GM12878 (cell line): ENCODE data around the gene CLBA1. TPM values are rescaled to one million over a fixed set of nuclear protein-coding genes. Genes with fewer than 3 reads are reported as not detected.
"Not testable (repeated sequence)": the region's sequence is repeated elsewhere in the genome, so short reads cannot be mapped to it uniquely, and the experiment has no call there.

Source experiments
- ATAC-seq: fragments of 200-7000 bp; cut with Tn5 transposase; 3 replicates; pipeline ENCODE4 v1.9.1; 2020; ENCODE audit warnings: mild to moderate bottlenecking, moderate library complexity
- BruUV-seq: library from RNA; stranded (reverse); fragments of 400-500 nt; replicated peaks from 2 replicates; lab custom pipeline; 2021; lab: Mats Ljungman, UMichigan
- CTCF ChIA-PET: fragments of 300-600 bp; sonication (Branson Sonifier 250); formaldehyde crosslinking; extraction: SDS; loops from one replicate; lab custom pipeline; 2021; ENCODE audit warnings: inconsistent platforms; lab: Yijun Ruan, JAX
- POLR2A ChIA-PET: fragments of 350-600 bp; formaldehyde crosslinking; extraction: SDS; loops from one replicate; lab custom pipeline; 2021; ENCODE audit warnings: inconsistent platforms; lab: Charles Lee
- RAD21 ChIA-PET: fragments of 300-600 bp; sonication (Branson Sonifier 250); formaldehyde crosslinking; loops from one replicate; lab custom pipeline; 2023; ENCODE audit warnings: antibody characterized with exemption; ENCODE audit not compliant: unreplicated experiment; lab: Charles Lee
- SMC1A ChIA-PET: fragments of 300-600 bp; sonication (Branson Sonifier 250); formaldehyde crosslinking; loops from one replicate; lab custom pipeline; 2023; ENCODE audit not compliant: unreplicated experiment, uncharacterized antibody; lab: Charles Lee
- DNase-seq: peaks from one replicate; pipeline ENCODE4 v3.0.0-alpha.2; 2011; ENCODE audit warnings: low read depth, low spot score
- FAIRE-seq: peaks from 3 replicates; lab custom pipeline; 2011; peaks lifted over from hg19 to GRCh38; lab: Jason Lieb, UNC
- H2AFZ ChIP-seq: 2 replicates; pipeline ENCODE4 v1.6.0; 2011; ENCODE audit warnings: low read depth, low read length, control low read depth; ENCODE audit not compliant: control insufficient read depth
- H3K27ac ChIP-seq: 2 replicates; pipeline ENCODE4 v1.5.1; 2011; ENCODE audit warnings: control low read depth; ENCODE audit not compliant: control insufficient read depth, insufficient read depth
- H3K27me3 ChIP-seq, 2 experiments: replicated peaks in 1 of 2; 2 replicates each; pipeline versions ENCODE4 v1.6.0 to v1.6.1; 2011; ENCODE audit warnings: low read length in 1 of 2; ENCODE audit not compliant: control insufficient read depth in 2 of 2, insufficient read depth in 2 of 2
- H3K36me3 ChIP-seq, 2 experiments: 2 replicates each; pipeline ENCODE4 v1.5.1; 2011; ENCODE audit warnings: low read length in 1 of 2; ENCODE audit not compliant: control insufficient read depth in 2 of 2, insufficient read depth in 2 of 2
- H3K4me1 ChIP-seq: 2 replicates; pipeline ENCODE4 v1.6.1; 2011; ENCODE audit warnings: mild to moderate bottlenecking, low read length, moderate library complexity, mixed read lengths; ENCODE audit not compliant: control insufficient read depth, insufficient read depth
- H3K4me2 ChIP-seq: 2 replicates; pipeline ENCODE4 v1.6.0; 2011; ENCODE audit warnings: control low read depth; ENCODE audit not compliant: control insufficient read depth, insufficient read depth
- H3K4me3 ChIP-seq: fragments of 200-600 bp; sonication (generic); 2 replicates; pipeline ENCODE4 v1.5.1; 2016
- H3K79me2 ChIP-seq: 2 replicates; pipeline ENCODE4 v1.6.0; 2011; ENCODE audit warnings: low read length; ENCODE audit not compliant: control insufficient read depth, insufficient read depth
- H3K9ac ChIP-seq: 2 replicates; pipeline ENCODE4 v1.8.0; 2011; ENCODE audit warnings: low read length, control low read depth, mixed read lengths; ENCODE audit not compliant: control insufficient read depth, insufficient read depth
- H3K9me3 ChIP-seq: replicated peaks from 3 replicates; pipeline ENCODE4 v1.5.1; 2011; ENCODE audit warnings: mild to moderate bottlenecking, low read length; ENCODE audit not compliant: control insufficient read depth, insufficient read depth
- H4K20me1 ChIP-seq: 2 replicates; pipeline ENCODE4 v1.6.0; 2011; ENCODE audit not compliant: control insufficient read depth, insufficient read depth
- BCL3 ChIP-seq: IDR thresholded peaks from 2 replicates; pipeline ENCODE4 v1.6.1; 2011; ENCODE audit warnings: borderline replicate concordance, low read depth, mild to moderate bottlenecking, moderate library complexity, low read length; ENCODE audit not compliant: insufficient read depth, poor library complexity, severe bottlenecking
- KAT2A ChIP-seq: conservative IDR thresholded peaks from 2 replicates; pipeline ENCODE4 v1.6.1; 2011; ENCODE audit warnings: low read depth, low read length; ENCODE audit not compliant: control insufficient read depth
- KDM1A ChIP-seq: fragments of 200-600 bp; sonication (generic); IDR thresholded peaks from 2 replicates; pipeline ENCODE4 v1.6.1; 2016; ENCODE audit warnings: borderline replicate concordance
- LARP7 ChIP-seq: fragments of 450-650 bp; IDR thresholded peaks from 2 replicates; pipeline ENCODE4 v1.6.1; 2017; ENCODE audit warnings: mild to moderate bottlenecking
- NR2C1 ChIP-seq: fragments of 450-650 bp; IDR thresholded peaks from 2 replicates; pipeline ENCODE4 v1.6.1; 2017; ENCODE audit warnings: antibody characterized with exemption, mild to moderate bottlenecking, moderate library complexity
- NRF1 ChIP-seq: conservative IDR thresholded peaks from 2 replicates; pipeline ENCODE4 v1.6.1; 2011; ENCODE audit warnings: mild to moderate bottlenecking, low read depth, low read length, improper control_type of control experiment
- POLR2AphosphoS5 ChIP-seq: IDR thresholded peaks from 2 replicates; pipeline ENCODE4 v1.6.1; 2011; ENCODE audit warnings: mild to moderate bottlenecking, low read length, inconsistent platforms
- RCOR1 ChIP-seq: conservative IDR thresholded peaks from 2 replicates; pipeline ENCODE4 v1.6.1; 2012; ENCODE audit warnings: low read depth, low read length, improper control_type of control experiment
- RELA ChIP-seq: fragments of 450-650 bp; IDR thresholded peaks from 2 replicates; pipeline ENCODE4 v1.8.0; 2014; ENCODE audit warnings: borderline replicate concordance; ENCODE audit not compliant: partially characterized antibody
- STAT3 ChIP-seq: IDR thresholded peaks from 2 replicates; pipeline ENCODE4 v1.6.1; 2011; ENCODE audit warnings: low read depth, low read length, improper control_type of control experiment
- SUZ12 ChIP-seq: fragments of 200-600 bp; sonication (generic); IDR thresholded peaks from one replicate; pipeline ENCODE4 v1.6.1; 2018; ENCODE audit warnings: antibody characterized with exemption, mild to moderate bottlenecking; ENCODE audit not compliant: unreplicated experiment
- ZNF217 ChIP-seq: fragments of 450-650 bp; IDR thresholded peaks from 2 replicates; pipeline ENCODE4 v1.6.1; 2017; ENCODE audit warnings: antibody characterized with exemption, mild to moderate bottlenecking
- WGBS: methylation state at CpG from one replicate; pipeline ENCODE4 v1.1.6; 2016; ENCODE audit warnings: low lambda C conversion rate; ENCODE audit not compliant: insufficient replicate concordance, insufficient coverage; ENCODE audit errors: missing lambda C conversion rate; 5-methylcytosine and 5-hydroxymethylcytosine counted together
- in situ Hi-C: fragments of 300-500 bp; cut with MboI; formaldehyde crosslinking; loops from 9 replicates; pipeline ENCODE4 v1.14.3; 2018; ENCODE audit warnings: mixed read lengths
- intact Hi-C: fragments of 100-400 bp; cut with micrococcal nuclease; formaldehyde crosslinking; loops from one replicate; pipeline ENCODE4 v1.14.2; 2022; ENCODE audit not compliant: unreplicated experiment
- polyA plus RNA-seq, 11 experiments: library from polyadenylated mRNA; depleted of rRNA in 4 of 11; unstranded in 6 of 11; stranded (reverse) in 5 of 11; fragments of >200 nt; fragmentation: Nextera tagmentation in 4 of 11; fragmentation: Illumina TruSeq in 1 of 11; extraction: Ambion mirVana in 4 of 11; extraction: Trizol in 1 of 11; gene quantifications; 1 replicate in 1 of 11; 2 replicates in 10 of 11; pipeline versions ENCODE4 v1.2.1 to v1.2.3, GENCODE V29; 2011 to 2016; ENCODE audit warnings: inconsistent platforms in 2 of 11, missing spikeins in 2 of 11, low read depth in 1 of 11
- total RNA-seq, 4 experiments: library from RNA; depleted of rRNA in 3 of 4; stranded (reverse); fragments of >200 nt in 3 of 4; fragmentation: Illumina TruSeq in 1 of 4; extraction: Trizol in 1 of 4; gene quantifications; 2 replicates each; pipeline versions ENCODE4 v1.2.1 to v1.2.3, GENCODE V29; 2013 to 2021
- TF ChIP-seq, protein P1 (sequence below): IDR thresholded peaks from 2 replicates; pipeline ENCODE4 v1.6.1; 2012; ENCODE audit warnings: low read length, inconsistent platforms

Gene CLBA1
- total and polyA plus RNA-seq, 10 of the 15 experiments (the other 5 are each of a cell fraction or from before 2014, with no cell fraction given): 0.07 to 1.1 (median 0.62) TPM; not detected in 1

DNA sequence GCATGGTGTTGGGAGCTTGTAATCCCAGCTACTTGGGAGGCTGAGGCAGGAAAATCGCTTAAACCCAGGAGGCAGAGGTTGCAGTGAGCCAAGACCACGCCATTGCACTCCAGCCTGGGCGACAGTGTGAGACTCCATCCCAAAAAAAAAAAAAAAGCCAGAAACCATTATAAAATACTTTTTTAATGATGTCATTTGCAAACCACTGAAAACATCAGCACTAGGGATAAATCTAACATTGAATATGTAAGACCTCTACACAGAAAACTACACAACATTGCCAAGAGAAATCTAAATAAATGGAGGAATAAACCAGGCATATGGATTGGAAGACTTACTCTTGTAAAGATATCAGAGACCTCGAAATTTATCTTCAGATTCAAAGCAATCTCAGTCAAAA, 42.1 kb downstream of the CLBA1 start:
- H2AFZ ChIP-seq, DNase-seq, H3K27me3 ChIP-seq, FAIRE-seq, H3K79me2 ChIP-seq, H4K20me1 ChIP-seq, H3K4me2 ChIP-seq, H3K36me3 ChIP-seq, H3K9ac ChIP-seq, ATAC-seq, H3K9me3 ChIP-seq, H3K4me3 ChIP-seq, in situ Hi-C loops: not testable (repeated sequence)
- 100% methylated on average over 4 of the region's 4 CpGs for WGBS
- SMC1A ChIA-PET: interaction anchor here (1.0 to 1.8 kb wide), 4 partner anchors 9 to 38 kb away, joined by 3 to 4 read pairs (median 3); no protein-coding TSS in a partner anchor
- POLR2A ChIA-PET: interaction anchor here (2.5 to 3.7 kb wide), 2 partner anchors 11 to 43 kb away, joined by 12 to 14 read pairs; no protein-coding TSS in a partner anchor
- BruUV-seq: TSS peak; percentile 91
- intact Hi-C loops: loop anchor here (2.0 kb wide), 1 partner anchor 17 kb away; no protein-coding TSS in a partner anchor
- Histone ChIP-seq H3K27ac (peak overlapping the region; percentile 84), H3K4me1 (peaks cover 21% of the 10 kb centered on the region)
- CTCF ChIA-PET: interaction anchor here (1.4 to 5.0 kb wide), 2 partner anchors 18 to 52 kb away, joined by 6 to 28 read pairs; no protein-coding TSS in a partner anchor
- RAD21 ChIA-PET: interaction anchor here (0.7 to 2.4 kb wide), 3 partner anchors 12 to 869 kb away, joined by 3 to 7 read pairs (median 3); no protein-coding TSS in a partner anchor
- TF ChIP-seq POLR2AphosphoS5: 0 out of 2 replicates have a peak, but pooled peaks have one; percentile 8

DNA sequence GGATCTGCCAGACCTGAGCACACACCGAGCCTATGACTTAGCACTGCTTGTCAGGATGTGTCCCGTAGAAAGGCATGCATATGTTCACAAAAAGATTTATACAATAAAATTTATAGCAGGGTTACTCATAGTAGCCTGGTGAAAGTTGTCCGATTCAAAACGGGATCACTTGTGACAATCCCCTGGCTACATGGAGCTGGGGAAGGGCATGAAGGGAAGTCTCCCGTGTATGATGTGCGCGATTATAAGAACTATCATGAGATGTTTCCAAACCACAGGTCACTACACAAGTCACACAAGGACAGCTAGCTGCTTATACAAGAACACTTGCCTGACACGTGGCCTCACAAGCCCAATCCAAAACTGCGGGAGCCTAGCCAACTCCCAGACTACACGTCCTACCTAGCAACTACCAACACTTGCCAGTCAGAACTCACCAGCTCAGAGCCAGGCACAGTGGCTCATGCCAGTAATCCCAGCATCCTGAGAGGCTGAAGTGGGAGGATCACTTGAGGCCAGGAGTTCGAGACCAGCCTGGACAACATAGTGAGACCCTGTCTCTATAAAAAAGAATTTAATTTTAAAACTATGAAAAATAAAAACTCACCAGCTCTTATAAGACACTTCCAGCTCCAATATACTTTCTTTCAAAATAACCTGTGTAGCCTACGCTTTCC, 42.8 kb downstream of the CLBA1 start:
- CTCF ChIA-PET: interaction anchor here (1.1 to 5.0 kb wide), 4 partner anchors 9 to 53 kb away, joined by 3 to 28 read pairs (median 6); no protein-coding TSS in a partner anchor
- H3K4me1 ChIP-seq: peaks cover 21% of the 10 kb centered on the region
- no peak overlapping the region for H3K9ac ChIP-seq
- POLR2A ChIA-PET: no interaction called here
- H4K20me1 ChIP-seq: no peaks in the 10 kb centered on the region
- BruUV-seq: no TSS peak
- H3K36me3 ChIP-seq: no peaks in the 10 kb centered on the region
- FAIRE-seq (no peak), DNase-seq (no peak), ATAC-seq (no peak)
- WGBS: 95% methylated on average over 12 of the region's 12 CpGs
- H2AFZ ChIP-seq: no peak overlapping the region
- H3K4me3 ChIP-seq: no peak overlapping the region
- RAD21 ChIA-PET: no interaction called here
- intact Hi-C loops: no loop called here
- H3K27ac ChIP-seq: no peak overlapping the region
- SMC1A ChIA-PET: interaction anchor here (0.8 to 1.8 kb wide), 5 partner anchors 9 to 39 kb away, joined by 3 to 4 read pairs (median 3); no protein-coding TSS in a partner anchor
- H3K79me2 ChIP-seq: no peaks in the 10 kb centered on the region; the same call in 1 of the 2 replicates
- no peak overlapping the region for H3K4me2 ChIP-seq
- no peaks in the 10 kb centered on the region for H3K27me3 ChIP-seq
- in situ Hi-C loops: no loop called here
- H3K9me3 ChIP-seq: peaks cover 7% of the 10 kb centered on the region; the same call in 2 of the 3 replicates
- no peak for TF ChIP-seq STAT3
- TF ChIP-seq LARP7: no peak
- TF ChIP-seq KAT2A: no peak
- TF ChIP-seq RCOR1: no peak
- no peak for TF ChIP-seq NR2C1
- TF ChIP-seq SUZ12: no peak
- TF ChIP-seq RELA: no peak
- no peak for TF ChIP-seq NRF1
- no peak for TF ChIP-seq ZNF217
- no peak for TF ChIP-seq KDM1A
- TF ChIP-seq, protein P1, sequence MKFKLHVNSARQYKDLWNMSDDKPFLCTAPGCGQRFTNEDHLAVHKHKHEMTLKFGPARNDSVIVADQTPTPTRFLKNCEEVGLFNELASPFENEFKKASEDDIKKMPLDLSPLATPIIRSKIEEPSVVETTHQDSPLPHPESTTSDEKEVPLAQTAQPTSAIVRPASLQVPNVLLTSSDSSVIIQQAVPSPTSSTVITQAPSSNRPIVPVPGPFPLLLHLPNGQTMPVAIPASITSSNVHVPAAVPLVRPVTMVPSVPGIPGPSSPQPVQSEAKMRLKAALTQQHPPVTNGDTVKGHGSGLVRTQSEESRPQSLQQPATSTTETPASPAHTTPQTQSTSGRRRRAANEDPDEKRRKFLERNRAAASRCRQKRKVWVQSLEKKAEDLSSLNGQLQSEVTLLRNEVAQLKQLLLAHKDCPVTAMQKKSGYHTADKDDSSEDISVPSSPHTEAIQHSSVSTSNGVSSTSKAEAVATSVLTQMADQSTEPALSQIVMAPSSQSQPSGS: no peak
- no peak for TF ChIP-seq BCL3
